HFF-Myc (cell line): ENCODE results near the gene SLC28A1.

ENCODE experiments used
- DNase-seq: peaks from one replicate; pipeline ENCODE4 v3.0.0-alpha.2; 2011; ENCODE audit warnings: low read depth; ENCODE audit errors: extremely low read depth
- H3K4me3 ChIP-seq: replicated peaks from 2 replicates; pipeline ENCODE4 v1.5.1; 2011; ENCODE audit warnings: low read depth, mild to moderate bottlenecking, control low read depth, low read length
- TF ChIP-seq, protein P1 (sequence below): IDR thresholded peaks from 2 replicates; pipeline ENCODE4 v1.5.1; 2012; ENCODE audit warnings: mild to moderate bottlenecking, low read depth, low read length, control low read depth; ENCODE audit errors: missing control alignments

SLC28A1 gene

DNA sequence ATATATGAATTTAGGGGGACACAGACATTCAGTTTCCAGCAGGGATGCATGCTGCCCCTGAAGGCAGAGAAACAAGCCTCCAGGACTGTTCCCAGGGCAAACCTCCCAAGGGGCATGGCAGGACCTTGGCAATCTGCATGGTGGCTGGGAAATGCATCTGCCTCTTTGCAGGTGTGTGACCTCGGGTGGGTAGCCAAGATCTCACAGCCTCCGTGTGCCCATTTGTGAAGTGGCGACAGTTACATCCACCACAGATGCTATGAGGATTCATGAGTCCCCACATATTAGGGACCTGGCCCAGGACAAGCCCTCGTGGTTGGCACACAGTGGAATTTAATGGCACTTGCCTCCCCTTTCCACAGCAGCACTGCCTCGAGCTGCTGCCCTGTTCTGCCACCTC is 29.9 kb downstream of the SLC28A1 start:
- TF ChIP-seq, protein P1, sequence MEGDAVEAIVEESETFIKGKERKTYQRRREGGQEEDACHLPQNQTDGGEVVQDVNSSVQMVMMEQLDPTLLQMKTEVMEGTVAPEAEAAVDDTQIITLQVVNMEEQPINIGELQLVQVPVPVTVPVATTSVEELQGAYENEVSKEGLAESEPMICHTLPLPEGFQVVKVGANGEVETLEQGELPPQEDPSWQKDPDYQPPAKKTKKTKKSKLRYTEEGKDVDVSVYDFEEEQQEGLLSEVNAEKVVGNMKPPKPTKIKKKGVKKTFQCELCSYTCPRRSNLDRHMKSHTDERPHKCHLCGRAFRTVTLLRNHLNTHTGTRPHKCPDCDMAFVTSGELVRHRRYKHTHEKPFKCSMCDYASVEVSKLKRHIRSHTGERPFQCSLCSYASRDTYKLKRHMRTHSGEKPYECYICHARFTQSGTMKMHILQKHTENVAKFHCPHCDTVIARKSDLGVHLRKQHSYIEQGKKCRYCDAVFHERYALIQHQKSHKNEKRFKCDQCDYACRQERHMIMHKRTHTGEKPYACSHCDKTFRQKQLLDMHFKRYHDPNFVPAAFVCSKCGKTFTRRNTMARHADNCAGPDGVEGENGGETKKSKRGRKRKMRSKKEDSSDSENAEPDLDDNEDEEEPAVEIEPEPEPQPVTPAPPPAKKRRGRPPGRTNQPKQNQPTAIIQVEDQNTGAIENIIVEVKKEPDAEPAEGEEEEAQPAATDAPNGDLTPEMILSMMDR, result no peak
- DNase-seq, result no peak
- H3K4me3 ChIP-seq, result no peak overlapping the region

DNA sequence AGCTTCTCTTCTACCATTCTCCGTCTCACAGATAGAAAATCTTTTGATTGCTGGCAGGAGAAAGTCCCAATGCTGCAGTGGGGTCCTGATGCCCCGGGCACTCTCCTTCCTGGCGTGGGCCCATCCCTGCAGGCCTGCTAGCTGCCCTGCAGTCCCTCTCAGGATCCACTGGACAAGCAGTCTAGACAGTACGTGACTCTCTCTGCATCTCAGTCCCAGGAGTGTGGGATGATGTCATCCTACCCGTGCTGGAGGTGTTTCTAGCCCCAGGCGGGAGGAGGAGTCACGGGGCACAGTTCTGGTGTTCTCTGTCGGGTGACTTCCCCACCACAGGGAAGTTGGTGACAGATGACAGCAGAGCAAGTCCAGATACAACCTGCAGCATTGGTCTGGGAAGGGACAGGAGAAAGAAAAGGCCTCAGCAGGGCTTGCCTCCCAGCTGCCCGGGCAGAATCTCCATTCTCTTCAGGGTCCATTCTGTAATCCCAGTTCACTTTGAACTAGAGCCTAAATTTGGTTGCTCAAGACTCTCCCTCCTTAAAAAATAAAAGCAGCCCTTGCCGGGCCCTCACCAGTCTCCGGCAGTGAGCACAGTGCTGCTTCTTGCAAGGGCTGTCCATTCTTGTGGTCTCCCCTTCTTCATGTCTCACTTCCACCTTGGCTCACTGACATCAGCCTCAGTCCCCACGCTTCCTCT is 30.6 kb downstream of the SLC28A1 start:
- DNase-seq, result peak; percentile 57
- TF ChIP-seq, protein P1, result no peak
- no peak overlapping the region for H3K4me3 ChIP-seq

DNA sequence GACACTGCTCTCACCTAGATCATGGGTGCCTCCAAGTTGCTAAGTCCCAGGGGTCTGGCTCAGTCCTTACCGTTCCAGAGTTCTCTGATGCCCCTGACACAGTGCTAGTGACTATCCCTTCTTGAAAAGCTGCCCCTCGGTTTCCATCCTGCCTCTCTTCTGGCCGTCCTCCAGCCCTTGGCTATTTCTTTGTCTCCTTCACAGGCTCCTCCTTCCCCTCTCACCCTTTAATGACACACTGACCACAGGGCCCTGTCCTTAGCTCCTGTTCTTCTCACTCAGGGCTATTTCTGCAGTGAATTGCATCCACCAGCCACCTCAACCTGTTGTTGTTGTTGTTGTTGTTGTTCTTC is 31.1 kb downstream of the SLC28A1 start:
- DNase-seq, result no peak
- TF ChIP-seq, protein P1, result no peak
- H3K4me3 ChIP-seq, result no peak overlapping the region

DNA sequence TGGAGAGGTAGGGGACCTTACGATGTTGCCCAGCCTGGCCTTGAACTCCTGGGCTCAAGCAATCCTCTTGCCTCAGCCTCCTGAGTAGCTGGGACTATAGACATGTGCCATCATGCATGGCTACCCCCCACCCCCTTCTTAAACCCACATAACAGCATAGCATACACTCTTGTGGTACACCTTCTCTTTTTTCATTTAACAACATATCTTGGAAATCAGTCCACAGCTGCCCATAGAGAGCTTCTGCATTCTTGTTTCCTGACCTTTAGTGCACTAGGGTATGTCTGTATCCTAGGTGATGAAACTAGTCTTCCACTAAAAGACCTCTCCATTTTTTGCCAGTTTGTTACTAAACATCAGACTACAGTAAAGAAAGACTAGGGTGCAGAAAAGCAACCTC is 33.0 kb downstream of the SLC28A1 start:
- TF ChIP-seq, protein P1, result no peak
- no peak overlapping the region for H3K4me3 ChIP-seq
- no peak for DNase-seq

DNA sequence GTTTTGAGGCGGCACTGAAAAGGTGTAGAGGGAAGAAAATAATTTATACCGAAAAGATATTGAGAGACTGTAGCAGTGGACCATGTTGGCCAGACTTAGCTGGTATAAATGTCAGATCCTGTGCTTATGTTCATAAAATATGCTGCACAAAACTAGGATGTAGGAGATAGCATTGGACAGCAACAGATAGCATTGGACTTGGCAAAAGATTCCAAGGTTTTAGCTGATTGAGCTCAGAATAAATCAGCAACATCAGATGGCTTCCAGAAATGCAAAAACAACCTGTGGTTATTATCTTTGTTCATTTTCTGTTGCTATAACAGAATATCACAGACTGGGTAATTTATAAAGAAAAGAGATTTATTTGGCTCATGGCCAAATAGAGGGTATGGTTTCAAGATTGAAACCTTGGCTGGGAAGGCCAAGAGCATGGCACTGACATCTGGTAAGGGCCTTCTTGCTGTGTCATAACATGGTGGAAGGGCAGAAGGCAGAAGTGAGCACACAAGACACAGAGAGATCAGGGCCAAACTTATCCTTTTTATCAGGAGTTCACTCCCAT is 34.7 kb downstream of the SLC28A1 start:
- DNase-seq, result no peak
- TF ChIP-seq, protein P1, result no peak
- no peak overlapping the region for H3K4me3 ChIP-seq

DNA sequence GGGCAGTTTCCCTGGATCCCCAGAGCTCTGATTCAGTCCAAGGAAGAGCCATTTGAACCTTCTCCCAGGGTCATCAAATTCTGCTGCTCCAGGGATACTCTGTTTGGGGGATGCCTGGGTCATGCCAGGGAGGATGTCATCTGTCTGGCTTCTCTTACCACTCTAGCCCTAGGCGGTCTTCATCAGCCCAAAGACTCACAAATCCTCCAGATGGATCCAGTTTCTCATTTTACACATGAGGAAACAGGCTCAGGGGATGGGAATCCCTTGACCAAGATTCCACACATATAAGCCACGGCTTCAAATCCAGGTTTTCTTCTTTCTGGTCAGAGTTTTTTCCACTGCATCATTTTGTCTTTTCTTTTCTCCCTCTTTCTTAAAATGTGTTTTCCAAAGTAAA is 36.7 kb downstream of the SLC28A1 start:
- no peak overlapping the region for H3K4me3 ChIP-seq
- no peak for DNase-seq
- TF ChIP-seq, protein P1, result no peak

DNA sequence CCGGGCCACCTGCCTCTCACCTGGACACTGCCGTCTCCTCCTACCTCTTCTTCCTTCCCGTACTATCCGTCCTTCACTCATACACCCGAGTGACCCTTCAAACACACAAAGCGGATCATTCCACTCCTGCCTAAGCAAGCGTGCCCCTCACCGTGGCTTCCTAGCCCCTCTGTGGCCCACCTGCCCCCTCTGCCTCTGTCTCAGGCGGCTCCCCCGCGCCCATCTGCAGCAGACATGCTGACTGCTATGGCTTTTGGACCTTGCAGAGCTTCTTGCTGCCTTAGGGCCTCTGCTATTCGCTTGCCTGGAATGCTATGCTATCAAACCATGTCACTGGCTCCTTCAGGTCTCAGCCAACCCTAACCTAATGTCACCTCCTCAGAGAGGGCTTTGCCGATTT is 38.1 kb downstream of the SLC28A1 start:
- TF ChIP-seq, protein P1, result no peak
- no peak for DNase-seq

More for the DNA sequence above, 38.1 kb downstream of the SLC28A1 start:
- H3K4me3 ChIP-seq, result no peak overlapping the region
